Gastroesophageal sphincter (tissue), 3 donors: ENCODE results near the gene APBA1.

Experiments used
- POLR2A ChIP-seq, 2 donors: fragments of 450-650 bp; IDR thresholded peaks; one replicate each; pipeline ENCODE4 v1.6.1; 2017; ENCODE audit warnings: antibody characterized with exemption in 2 of 2, mild to moderate bottlenecking in 2 of 2, moderate library complexity in 1 of 2
- TF ChIP-seq, protein P1 (sequence below), 4 experiments: fragments of 200-600 bp in 2 of 4; fragments of 450-650 bp in 2 of 4; sonication (generic) in 1 of 4; IDR thresholded peaks; one replicate each; pipeline ENCODE4 v1.5.1; 2017 to 2019; ENCODE audit warnings: antibody characterized with exemption in 4 of 4, mild to moderate bottlenecking in 2 of 4, moderate library complexity in 2 of 4

DNA sequence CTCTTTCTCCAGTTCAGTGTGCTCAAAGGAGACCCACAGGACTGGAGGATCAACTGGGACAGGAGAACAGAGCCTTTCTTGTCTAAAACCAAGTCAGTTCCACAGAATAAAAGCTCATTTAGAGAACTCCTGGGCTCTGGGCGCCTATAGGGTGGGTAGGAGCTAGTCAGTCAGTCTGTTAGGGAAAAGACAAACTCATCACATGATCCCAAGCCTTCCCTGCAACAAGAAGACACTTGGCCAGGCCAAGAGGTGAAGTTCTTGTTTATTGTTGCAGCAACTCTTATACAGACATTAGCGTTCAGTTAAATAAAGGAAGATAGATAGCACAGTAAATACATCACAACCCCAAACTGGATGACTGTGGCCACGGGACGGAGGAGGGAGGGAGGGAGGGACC, 244.9 kb downstream of the APBA1 start:
- TF ChIP-seq, protein P1, sequence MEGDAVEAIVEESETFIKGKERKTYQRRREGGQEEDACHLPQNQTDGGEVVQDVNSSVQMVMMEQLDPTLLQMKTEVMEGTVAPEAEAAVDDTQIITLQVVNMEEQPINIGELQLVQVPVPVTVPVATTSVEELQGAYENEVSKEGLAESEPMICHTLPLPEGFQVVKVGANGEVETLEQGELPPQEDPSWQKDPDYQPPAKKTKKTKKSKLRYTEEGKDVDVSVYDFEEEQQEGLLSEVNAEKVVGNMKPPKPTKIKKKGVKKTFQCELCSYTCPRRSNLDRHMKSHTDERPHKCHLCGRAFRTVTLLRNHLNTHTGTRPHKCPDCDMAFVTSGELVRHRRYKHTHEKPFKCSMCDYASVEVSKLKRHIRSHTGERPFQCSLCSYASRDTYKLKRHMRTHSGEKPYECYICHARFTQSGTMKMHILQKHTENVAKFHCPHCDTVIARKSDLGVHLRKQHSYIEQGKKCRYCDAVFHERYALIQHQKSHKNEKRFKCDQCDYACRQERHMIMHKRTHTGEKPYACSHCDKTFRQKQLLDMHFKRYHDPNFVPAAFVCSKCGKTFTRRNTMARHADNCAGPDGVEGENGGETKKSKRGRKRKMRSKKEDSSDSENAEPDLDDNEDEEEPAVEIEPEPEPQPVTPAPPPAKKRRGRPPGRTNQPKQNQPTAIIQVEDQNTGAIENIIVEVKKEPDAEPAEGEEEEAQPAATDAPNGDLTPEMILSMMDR (IDR thresholded peaks at IDR 0.05) = no peak
- TF ChIP-seq POLR2A (IDR thresholded peaks at IDR 0.05) = no peak
